H1 (cell line): ENCODE measurements around the gene PCSK1N. TPM values are rescaled to one million over a fixed set of nuclear protein-coding genes. Genes with fewer than 3 reads are reported as not detected.

ENCODE experiments used
- BCL11A ChIP-seq, 2 experiments: IDR thresholded peaks; one replicate each; pipeline ENCODE4 v1.6.1; 2011; ENCODE audit warnings: low read depth in 2 of 2, low read length in 2 of 2, mild to moderate bottlenecking in 2 of 2
- BRCA1 ChIP-seq: IDR thresholded peaks from 2 replicates; pipeline ENCODE4 v1.6.1; 2012; ENCODE audit warnings: low read depth, low read length, improper control_type of control experiment
- FOSL1 ChIP-seq: IDR thresholded peaks from 2 replicates; pipeline ENCODE4 v1.6.1; 2011; ENCODE audit warnings: mild to moderate bottlenecking, low read depth, low read length, moderate library complexity; ENCODE audit not compliant: insufficient read depth
- HDAC2 ChIP-seq, 2 experiments: fragments of 300-600 bp in 1 of 2; sonication (generic) in 1 of 2; IDR thresholded peaks; 2 replicates each; pipeline ENCODE4 v1.6.1; 2011 to 2012; ENCODE audit warnings: low read depth in 2 of 2, low read length in 2 of 2, mild to moderate bottlenecking in 2 of 2, moderate library complexity in 2 of 2, borderline replicate concordance in 1 of 2, inconsistent platforms in 1 of 2
- HDAC6 ChIP-seq: IDR thresholded peaks from one replicate; pipeline ENCODE4 v1.7.1; 2012; ENCODE audit warnings: low read depth, mild to moderate bottlenecking, inconsistent platforms, low read length, moderate library complexity
- JUND ChIP-seq: IDR thresholded peaks from 2 replicates; pipeline ENCODE4 v1.6.1; 2011; ENCODE audit warnings: mild to moderate bottlenecking, improper control_type of control experiment, low read length
- POU5F1 ChIP-seq: IDR thresholded peaks from 2 replicates; pipeline ENCODE4 v1.6.1; 2011; ENCODE audit warnings: low read depth, mild to moderate bottlenecking, low read length, moderate library complexity
- RNF2 ChIP-seq: fragments of 200-900, 300-1000 bp; sonication (generic); IDR thresholded peaks from 2 replicates; pipeline ENCODE4 v1.7.1; 2016; ENCODE audit warnings: borderline replicate concordance, low read depth, mild to moderate bottlenecking, antibody characterized with exemption, low read length; ENCODE audit not compliant: poor library complexity, severe bottlenecking; ENCODE audit errors: missing control alignments
- SP1 ChIP-seq: IDR thresholded peaks from 2 replicates; pipeline ENCODE4 v1.6.1; 2011; ENCODE audit warnings: low read depth, low read length
- SP2 ChIP-seq: IDR thresholded peaks from 2 replicates; pipeline ENCODE4 v1.6.1; 2012; ENCODE audit warnings: mild to moderate bottlenecking, low read length, inconsistent platforms
- SRF ChIP-seq: IDR thresholded peaks from 2 replicates; pipeline ENCODE4 v1.6.1; 2011; ENCODE audit warnings: mild to moderate bottlenecking, low read depth, low read length, moderate library complexity
- polyA plus RNA-seq, 7 experiments: library from polyadenylated mRNA; depleted of rRNA in 3 of 7; stranded (reverse) in 5 of 7; unstranded in 2 of 7; fragments of >200 nt in 5 of 7; fragments of 200-250 nt in 2 of 7; gene quantifications; 1 replicate in 5 of 7; 2 replicates in 1 of 7; 4 replicates in 1 of 7; pipeline versions ENCODE4 v1.2.1 to v1.2.3, GENCODE V29; 2011 to 2013; ENCODE audit warnings: missing spikeins in 2 of 7, mixed read lengths in 2 of 7
- total RNA-seq: library from RNA; stranded (reverse); fragmentation: NEBNext Ultra II Directional; extraction: Animal tissue kit (Norgen Biotek cat#: 25700); gene quantifications from 2 replicates; pipeline ENCODE4 v1.2.1, GENCODE V29; 2021
- TF ChIP-seq, protein P1 (sequence below): fragments of 300-600 bp; sonication (generic); IDR thresholded peaks from 2 replicates; pipeline ENCODE4 v1.7.1; 2012; ENCODE audit warnings: low read length, moderate library complexity, mild to moderate bottlenecking, inconsistent platforms; ENCODE audit not compliant: insufficient replicate concordance

PCSK1N gene
- total and polyA plus RNA-seq, 2 of the 8 experiments (the other 6 are each of a cell fraction or from before 2014, with no cell fraction given): 3.6 to 4.5 TPM

DNA sequence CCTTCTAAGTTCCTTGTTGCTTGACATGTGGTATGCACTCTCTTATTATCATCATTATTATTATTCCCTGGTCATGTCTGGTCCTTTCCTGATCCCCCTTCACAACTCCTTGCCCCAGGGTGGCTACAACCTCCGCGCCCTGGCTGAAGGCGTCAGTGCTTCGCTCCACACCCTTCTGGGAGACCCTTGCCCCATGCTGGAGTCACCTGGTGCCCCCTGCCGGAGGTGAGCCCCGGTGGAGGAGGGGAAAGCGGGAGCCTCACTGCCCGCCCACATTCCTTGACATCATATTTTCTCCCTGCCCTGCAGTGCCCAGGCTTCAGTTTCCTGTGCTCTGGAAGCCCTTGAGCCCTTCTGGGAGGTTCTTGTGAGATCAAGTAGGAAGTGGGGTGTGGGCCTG is 20.1 kb downstream of the PCSK1N start (continued):
- TF ChIP-seq, protein P1, sequence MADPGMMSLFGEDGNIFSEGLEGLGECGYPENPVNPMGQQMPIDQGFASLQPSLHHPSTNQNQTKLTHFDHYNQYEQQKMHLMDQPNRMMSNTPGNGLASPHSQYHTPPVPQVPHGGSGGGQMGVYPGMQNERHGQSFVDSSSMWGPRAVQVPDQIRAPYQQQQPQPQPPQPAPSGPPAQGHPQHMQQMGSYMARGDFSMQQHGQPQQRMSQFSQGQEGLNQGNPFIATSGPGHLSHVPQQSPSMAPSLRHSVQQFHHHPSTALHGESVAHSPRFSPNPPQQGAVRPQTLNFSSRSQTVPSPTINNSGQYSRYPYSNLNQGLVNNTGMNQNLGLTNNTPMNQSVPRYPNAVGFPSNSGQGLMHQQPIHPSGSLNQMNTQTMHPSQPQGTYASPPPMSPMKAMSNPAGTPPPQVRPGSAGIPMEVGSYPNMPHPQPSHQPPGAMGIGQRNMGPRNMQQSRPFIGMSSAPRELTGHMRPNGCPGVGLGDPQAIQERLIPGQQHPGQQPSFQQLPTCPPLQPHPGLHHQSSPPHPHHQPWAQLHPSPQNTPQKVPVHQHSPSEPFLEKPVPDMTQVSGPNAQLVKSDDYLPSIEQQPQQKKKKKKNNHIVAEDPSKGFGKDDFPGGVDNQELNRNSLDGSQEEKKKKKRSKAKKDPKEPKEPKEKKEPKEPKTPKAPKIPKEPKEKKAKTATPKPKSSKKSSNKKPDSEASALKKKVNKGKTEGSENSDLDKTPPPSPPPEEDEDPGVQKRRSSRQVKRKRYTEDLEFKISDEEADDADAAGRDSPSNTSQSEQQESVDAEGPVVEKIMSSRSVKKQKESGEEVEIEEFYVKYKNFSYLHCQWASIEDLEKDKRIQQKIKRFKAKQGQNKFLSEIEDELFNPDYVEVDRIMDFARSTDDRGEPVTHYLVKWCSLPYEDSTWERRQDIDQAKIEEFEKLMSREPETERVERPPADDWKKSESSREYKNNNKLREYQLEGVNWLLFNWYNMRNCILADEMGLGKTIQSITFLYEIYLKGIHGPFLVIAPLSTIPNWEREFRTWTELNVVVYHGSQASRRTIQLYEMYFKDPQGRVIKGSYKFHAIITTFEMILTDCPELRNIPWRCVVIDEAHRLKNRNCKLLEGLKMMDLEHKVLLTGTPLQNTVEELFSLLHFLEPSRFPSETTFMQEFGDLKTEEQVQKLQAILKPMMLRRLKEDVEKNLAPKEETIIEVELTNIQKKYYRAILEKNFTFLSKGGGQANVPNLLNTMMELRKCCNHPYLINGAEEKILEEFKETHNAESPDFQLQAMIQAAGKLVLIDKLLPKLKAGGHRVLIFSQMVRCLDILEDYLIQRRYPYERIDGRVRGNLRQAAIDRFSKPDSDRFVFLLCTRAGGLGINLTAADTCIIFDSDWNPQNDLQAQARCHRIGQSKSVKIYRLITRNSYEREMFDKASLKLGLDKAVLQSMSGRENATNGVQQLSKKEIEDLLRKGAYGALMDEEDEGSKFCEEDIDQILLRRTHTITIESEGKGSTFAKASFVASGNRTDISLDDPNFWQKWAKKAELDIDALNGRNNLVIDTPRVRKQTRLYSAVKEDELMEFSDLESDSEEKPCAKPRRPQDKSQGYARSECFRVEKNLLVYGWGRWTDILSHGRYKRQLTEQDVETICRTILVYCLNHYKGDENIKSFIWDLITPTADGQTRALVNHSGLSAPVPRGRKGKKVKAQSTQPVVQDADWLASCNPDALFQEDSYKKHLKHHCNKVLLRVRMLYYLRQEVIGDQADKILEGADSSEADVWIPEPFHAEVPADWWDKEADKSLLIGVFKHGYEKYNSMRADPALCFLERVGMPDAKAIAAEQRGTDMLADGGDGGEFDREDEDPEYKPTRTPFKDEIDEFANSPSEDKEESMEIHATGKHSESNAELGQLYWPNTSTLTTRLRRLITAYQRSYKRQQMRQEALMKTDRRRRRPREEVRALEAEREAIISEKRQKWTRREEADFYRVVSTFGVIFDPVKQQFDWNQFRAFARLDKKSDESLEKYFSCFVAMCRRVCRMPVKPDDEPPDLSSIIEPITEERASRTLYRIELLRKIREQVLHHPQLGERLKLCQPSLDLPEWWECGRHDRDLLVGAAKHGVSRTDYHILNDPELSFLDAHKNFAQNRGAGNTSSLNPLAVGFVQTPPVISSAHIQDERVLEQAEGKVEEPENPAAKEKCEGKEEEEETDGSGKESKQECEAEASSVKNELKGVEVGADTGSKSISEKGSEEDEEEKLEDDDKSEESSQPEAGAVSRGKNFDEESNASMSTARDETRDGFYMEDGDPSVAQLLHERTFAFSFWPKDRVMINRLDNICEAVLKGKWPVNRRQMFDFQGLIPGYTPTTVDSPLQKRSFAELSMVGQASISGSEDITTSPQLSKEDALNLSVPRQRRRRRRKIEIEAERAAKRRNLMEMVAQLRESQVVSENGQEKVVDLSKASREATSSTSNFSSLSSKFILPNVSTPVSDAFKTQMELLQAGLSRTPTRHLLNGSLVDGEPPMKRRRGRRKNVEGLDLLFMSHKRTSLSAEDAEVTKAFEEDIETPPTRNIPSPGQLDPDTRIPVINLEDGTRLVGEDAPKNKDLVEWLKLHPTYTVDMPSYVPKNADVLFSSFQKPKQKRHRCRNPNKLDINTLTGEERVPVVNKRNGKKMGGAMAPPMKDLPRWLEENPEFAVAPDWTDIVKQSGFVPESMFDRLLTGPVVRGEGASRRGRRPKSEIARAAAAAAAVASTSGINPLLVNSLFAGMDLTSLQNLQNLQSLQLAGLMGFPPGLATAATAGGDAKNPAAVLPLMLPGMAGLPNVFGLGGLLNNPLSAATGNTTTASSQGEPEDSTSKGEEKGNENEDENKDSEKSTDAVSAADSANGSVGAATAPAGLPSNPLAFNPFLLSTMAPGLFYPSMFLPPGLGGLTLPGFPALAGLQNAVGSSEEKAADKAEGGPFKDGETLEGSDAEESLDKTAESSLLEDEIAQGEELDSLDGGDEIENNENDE: no peak
- TF ChIP-seq BRCA1 (no peak), RNF2 (no peak), JUND (no peak), HDAC6 (no peak), SP1 (no peak), BCL11A (IDR thresholded peaks at IDR 0.05; ENCODE audit: low read depth in 2 of 2, low read length in 2 of 2) (no peak), POU5F1 (no peak), SRF (no peak), SP2 (no peak), HDAC2 (IDR thresholded peaks at IDR 0.05; ENCODE audit: borderline replicate concordance in 1 of 2, low read depth in 2 of 2, low read length in 2 of 2) (no peak), FOSL1 (no peak)
